SK-N-SH treated with all-trans-retinoic acid at 6 μM for 48 hours (cell line): ENCODE results near the gene TFPT.

ENCODE experiments used
- ATAC-seq: fragments of 200-7000 bp; cut with Tn5 transposase; 3 replicates; pipeline ENCODE4 v1.9.1; 2020; ENCODE audit warnings: mild to moderate bottlenecking, moderate library complexity
- ARNTL ChIP-seq: fragments of 450-650 bp; formaldehyde crosslinking; IDR thresholded peaks from 2 replicates; pipeline ENCODE4 v1.5.0; 2020; ENCODE audit warnings: low read depth, mild to moderate bottlenecking, moderate library complexity, borderline replicate concordance
- BACH2 ChIP-seq: fragments of 250-450 bp; sonication (Bioruptor Pico); IDR thresholded peaks from 2 replicates; pipeline ENCODE4 v1.9.0; 2021; ENCODE audit warnings: mild to moderate bottlenecking, borderline replicate concordance
- CSDC2 ChIP-seq: fragments of 250-450 bp; sonication (Bioruptor Pico); IDR thresholded peaks from 2 replicates; pipeline ENCODE4 v1.5.0; 2020; ENCODE audit warnings: mild to moderate bottlenecking, moderate library complexity
- GLIS3 ChIP-seq: fragments of 250-450 bp; sonication (Bioruptor Pico); IDR thresholded peaks from 2 replicates; pipeline ENCODE4 v1.5.0; 2020; ENCODE audit warnings: mild to moderate bottlenecking, moderate library complexity
- ISL1 ChIP-seq: fragments of 250-450 bp; sonication (Bioruptor Pico); IDR thresholded peaks from 2 replicates; pipeline ENCODE4 v2.1.2; 2022; ENCODE audit warnings: mild to moderate bottlenecking, moderate library complexity
- PPARA ChIP-seq: fragments of 250-450 bp; sonication (Bioruptor Pico); IDR thresholded peaks from 2 replicates; pipeline ENCODE4 v1.5.0; 2020; ENCODE audit warnings: mild to moderate bottlenecking, borderline replicate concordance
- RARB ChIP-seq: fragments of 250-450 bp; sonication (Bioruptor Pico); IDR thresholded peaks from 2 replicates; pipeline ENCODE4 v1.8.0; 2021; ENCODE audit warnings: mild to moderate bottlenecking, moderate library complexity
- SNAI2 ChIP-seq: fragments of 250-450 bp; sonication (Bioruptor Pico); IDR thresholded peaks from 2 replicates; pipeline ENCODE4 v1.5.0; 2020; ENCODE audit warnings: mild to moderate bottlenecking, moderate library complexity
- TCF4 ChIP-seq: fragments of 250-450 bp; sonication (Bioruptor Pico); IDR thresholded peaks from 2 replicates; pipeline ENCODE4 v1.8.0; 2021; ENCODE audit warnings: mild to moderate bottlenecking, moderate library complexity, borderline replicate concordance
- TOX ChIP-seq: fragments of 250-450 bp; sonication (Bioruptor Pico); IDR thresholded peaks from 2 replicates; pipeline ENCODE4 v1.8.0; 2021; ENCODE audit warnings: mild to moderate bottlenecking, moderate library complexity, borderline replicate concordance
- ZFP3 ChIP-seq: fragments of 250-450 bp; sonication (Bioruptor Pico); IDR thresholded peaks from 2 replicates; pipeline ENCODE4 v1.5.0; 2020; ENCODE audit warnings: mild to moderate bottlenecking, moderate library complexity
- ZNF565 ChIP-seq: fragments of 450-650 bp; formaldehyde crosslinking; conservative IDR thresholded peaks from 2 replicates; pipeline ENCODE4 v1.5.0; 2020; ENCODE audit warnings: low read depth, mild to moderate bottlenecking, moderate library complexity
- TF ChIP-seq, protein P1 (sequence below): fragments of 250-450 bp; sonication (Bioruptor Pico); IDR thresholded peaks from 2 replicates; pipeline ENCODE4 v1.8.0; 2020; ENCODE audit warnings: mild to moderate bottlenecking, moderate library complexity, borderline replicate concordance
- TF ChIP-seq, protein P2 (sequence below): fragments of 250-450 bp; sonication (Bioruptor Pico); IDR thresholded peaks from 2 replicates; pipeline ENCODE4 v1.8.0; 2021; ENCODE audit warnings: low read depth, mild to moderate bottlenecking, moderate library complexity, borderline replicate concordance
- TF ChIP-seq, protein P3 (sequence below): fragments of 250-450 bp; sonication (Bioruptor Pico); IDR thresholded peaks from 2 replicates; pipeline ENCODE4 v1.5.0; 2020; ENCODE audit warnings: mild to moderate bottlenecking, moderate library complexity
- TF ChIP-seq, protein P4 (sequence below): fragments of 250-450 bp; sonication (Bioruptor Pico); IDR thresholded peaks from 2 replicates; pipeline ENCODE4 v1.5.1; 2020; ENCODE audit warnings: low read depth, mild to moderate bottlenecking, moderate library complexity

Gene TFPT

DNA sequence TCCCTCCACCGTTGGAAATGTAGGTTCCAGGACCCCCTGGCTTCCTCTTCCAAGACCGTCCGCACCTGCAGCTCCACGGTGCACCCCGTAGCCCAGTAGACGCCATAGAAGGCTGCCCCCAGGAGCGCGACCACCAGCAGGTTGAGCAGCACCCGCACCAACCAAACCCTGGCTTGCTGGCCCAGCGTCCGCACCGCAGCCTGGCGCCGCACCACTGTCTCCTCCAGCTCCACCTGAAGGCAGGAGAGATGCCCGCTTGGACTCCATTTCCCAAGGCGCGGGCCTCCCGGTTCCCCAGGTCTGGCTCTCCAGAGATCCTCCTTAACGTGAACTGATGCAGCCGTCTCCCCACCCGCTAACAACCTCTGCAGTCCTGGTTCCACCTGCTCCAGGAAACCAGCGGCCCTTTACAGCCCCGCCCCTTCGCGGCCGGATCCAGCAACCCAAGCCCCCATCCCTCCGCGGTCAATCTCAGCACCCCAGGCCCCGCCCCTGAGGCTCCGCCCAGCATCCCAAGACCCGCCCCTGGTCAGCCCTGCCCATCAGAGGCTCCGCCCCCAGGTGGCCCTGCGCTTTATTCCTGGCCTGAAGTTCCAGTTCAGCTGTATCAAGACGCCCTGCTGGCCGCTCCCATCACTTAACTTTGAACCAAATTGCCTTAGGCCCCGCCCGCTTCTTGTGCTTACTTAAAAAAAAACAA is 49.1 kb upstream of the TFPT start:
- no peak for ATAC-seq
- TF ChIP-seq, protein P1, sequence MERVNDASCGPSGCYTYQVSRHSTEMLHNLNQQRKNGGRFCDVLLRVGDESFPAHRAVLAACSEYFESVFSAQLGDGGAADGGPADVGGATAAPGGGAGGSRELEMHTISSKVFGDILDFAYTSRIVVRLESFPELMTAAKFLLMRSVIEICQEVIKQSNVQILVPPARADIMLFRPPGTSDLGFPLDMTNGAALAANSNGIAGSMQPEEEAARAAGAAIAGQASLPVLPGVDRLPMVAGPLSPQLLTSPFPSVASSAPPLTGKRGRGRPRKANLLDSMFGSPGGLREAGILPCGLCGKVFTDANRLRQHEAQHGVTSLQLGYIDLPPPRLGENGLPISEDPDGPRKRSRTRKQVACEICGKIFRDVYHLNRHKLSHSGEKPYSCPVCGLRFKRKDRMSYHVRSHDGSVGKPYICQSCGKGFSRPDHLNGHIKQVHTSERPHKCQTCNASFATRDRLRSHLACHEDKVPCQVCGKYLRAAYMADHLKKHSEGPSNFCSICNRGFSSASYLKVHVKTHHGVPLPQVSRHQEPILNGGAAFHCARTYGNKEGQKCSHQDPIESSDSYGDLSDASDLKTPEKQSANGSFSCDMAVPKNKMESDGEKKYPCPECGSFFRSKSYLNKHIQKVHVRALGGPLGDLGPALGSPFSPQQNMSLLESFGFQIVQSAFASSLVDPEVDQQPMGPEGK, result no peak
- TF ChIP-seq GLIS3 (CRISPR knock-in tag), result no peak
- TF ChIP-seq, protein P2, sequence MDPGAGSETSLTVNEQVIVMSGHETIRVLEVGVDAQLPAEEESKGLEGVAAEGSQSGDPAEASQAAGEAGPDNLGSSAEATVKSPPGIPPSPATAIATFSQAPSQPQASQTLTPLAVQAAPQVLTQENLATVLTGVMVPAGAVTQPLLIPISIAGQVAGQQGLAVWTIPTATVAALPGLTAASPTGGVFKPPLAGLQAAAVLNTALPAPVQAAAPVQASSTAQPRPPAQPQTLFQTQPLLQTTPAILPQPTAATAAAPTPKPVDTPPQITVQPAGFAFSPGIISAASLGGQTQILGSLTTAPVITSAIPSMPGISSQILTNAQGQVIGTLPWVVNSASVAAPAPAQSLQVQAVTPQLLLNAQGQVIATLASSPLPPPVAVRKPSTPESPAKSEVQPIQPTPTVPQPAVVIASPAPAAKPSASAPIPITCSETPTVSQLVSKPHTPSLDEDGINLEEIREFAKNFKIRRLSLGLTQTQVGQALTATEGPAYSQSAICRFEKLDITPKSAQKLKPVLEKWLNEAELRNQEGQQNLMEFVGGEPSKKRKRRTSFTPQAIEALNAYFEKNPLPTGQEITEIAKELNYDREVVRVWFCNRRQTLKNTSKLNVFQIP (CRISPR knock-in tag), result no peak
- no peak for TF ChIP-seq CSDC2 (CRISPR knock-in tag)
- TF ChIP-seq TOX, result no peak
- no peak for TF ChIP-seq ZFP3 (CRISPR knock-in tag)

DNA sequence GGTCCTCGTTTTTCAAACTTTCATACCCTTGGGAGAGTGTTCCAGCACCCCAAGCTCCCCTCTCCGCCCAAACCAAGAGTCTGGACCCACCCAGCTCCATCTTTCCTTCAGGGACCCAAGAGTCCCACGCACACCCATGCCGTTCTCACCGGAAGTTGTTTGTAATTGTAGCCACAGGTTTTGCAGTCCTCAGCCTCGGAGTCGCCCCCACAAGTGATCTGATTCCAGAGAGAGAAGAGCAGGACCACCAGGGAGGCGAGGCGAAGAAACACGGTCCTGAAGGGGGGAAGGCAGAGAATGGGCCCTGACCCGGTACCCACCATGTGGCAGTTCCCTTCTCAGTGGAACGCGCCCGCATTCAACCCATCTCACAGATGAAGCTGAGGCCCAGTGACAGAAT is 47.4 kb upstream of the TFPT start:
- no peak for TF ChIP-seq SNAI2 (CRISPR knock-in tag)
- TF ChIP-seq ISL1 (CRISPR knock-in tag), result no peak
- ATAC-seq, result no peak

DNA sequence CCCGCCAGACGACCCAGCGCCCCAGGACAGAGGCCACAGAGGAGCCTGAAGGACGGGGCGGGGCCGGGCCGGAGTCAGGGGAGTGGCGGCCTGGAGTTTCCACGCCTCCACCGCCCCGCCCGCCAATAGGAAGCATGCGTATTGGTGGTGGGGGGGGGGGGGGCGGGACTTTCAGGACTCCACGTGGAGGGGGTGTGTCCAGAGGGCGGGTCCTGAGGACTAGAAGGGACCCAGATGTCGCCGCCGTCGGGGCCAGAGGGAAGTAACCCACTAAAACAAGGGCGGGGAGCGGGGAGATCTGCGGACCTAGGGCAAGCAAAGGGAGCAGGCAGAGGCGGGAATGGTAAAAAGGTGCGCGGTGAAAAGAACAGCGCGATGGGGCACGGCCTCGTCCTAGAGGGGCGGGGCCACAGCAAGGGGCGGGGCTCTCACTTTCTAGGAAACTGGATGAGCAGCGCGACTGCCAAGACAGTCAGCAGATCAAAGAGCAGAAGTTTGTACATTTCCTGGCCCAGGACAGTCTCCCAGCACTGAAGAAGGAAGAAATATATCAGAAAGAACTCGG is 46.9 kb upstream of the TFPT start:
- ATAC-seq, result peak; percentile 0; the same call in 1 of the 3 replicates
- TF ChIP-seq PPARA (no peak), BACH2 (CRISPR knock-in tag) (no peak), ISL1 (CRISPR knock-in tag) (no peak), ZNF565 (no peak), ARNTL (CRISPR knock-in tag) (no peak), GLIS3 (CRISPR knock-in tag) (no peak), TOX (no peak)
- TF ChIP-seq, protein P3, sequence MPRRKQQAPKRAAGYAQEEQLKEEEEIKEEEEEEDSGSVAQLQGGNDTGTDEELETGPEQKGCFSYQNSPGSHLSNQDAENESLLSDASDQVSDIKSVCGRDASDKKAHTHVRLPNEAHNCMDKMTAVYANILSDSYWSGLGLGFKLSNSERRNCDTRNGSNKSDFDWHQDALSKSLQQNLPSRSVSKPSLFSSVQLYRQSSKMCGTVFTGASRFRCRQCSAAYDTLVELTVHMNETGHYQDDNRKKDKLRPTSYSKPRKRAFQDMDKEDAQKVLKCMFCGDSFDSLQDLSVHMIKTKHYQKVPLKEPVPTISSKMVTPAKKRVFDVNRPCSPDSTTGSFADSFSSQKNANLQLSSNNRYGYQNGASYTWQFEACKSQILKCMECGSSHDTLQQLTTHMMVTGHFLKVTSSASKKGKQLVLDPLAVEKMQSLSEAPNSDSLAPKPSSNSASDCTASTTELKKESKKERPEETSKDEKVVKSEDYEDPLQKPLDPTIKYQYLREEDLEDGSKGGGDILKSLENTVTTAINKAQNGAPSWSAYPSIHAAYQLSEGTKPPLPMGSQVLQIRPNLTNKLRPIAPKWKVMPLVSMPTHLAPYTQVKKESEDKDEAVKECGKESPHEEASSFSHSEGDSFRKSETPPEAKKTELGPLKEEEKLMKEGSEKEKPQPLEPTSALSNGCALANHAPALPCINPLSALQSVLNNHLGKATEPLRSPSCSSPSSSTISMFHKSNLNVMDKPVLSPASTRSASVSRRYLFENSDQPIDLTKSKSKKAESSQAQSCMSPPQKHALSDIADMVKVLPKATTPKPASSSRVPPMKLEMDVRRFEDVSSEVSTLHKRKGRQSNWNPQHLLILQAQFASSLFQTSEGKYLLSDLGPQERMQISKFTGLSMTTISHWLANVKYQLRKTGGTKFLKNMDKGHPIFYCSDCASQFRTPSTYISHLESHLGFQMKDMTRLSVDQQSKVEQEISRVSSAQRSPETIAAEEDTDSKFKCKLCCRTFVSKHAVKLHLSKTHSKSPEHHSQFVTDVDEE, result no peak
- TF ChIP-seq, protein P2 (CRISPR knock-in tag), result no peak
- TF ChIP-seq, protein P4, sequence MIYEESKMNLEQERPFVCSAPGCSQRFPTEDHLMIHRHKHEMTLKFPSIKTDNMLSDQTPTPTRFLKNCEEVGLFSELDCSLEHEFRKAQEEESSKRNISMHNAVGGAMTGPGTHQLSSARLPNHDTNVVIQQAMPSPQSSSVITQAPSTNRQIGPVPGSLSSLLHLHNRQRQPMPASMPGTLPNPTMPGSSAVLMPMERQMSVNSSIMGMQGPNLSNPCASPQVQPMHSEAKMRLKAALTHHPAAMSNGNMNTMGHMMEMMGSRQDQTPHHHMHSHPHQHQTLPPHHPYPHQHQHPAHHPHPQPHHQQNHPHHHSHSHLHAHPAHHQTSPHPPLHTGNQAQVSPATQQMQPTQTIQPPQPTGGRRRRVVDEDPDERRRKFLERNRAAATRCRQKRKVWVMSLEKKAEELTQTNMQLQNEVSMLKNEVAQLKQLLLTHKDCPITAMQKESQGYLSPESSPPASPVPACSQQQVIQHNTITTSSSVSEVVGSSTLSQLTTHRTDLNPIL (CRISPR knock-in tag), result no peak
- TF ChIP-seq, protein P1, result no peak
- TF ChIP-seq, all 23 proteins: peak for 0

DNA sequence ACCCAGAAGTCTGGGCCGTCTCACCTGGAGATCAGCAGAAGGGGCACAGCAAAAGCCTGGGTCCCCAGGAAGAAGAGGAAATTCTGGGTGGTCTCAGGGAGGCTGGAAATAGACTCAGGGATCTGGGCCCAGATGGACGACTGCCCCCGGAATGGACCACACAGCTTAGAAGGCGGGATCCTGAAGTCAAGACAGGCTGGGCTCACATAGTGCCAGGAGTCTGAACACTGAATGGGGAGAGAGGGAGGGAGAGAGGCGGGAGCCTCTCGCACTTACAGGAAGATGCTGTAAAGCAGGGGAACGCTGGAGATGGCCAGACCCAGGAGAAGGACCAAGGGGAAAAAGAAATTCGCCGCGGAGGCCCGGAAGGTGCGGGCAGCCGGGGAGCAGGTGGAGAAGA is 45.4 kb upstream of the TFPT start:
- ATAC-seq, result no peak
- no peak for TF ChIP-seq BACH2 (CRISPR knock-in tag)
- no peak for TF ChIP-seq ZFP3 (CRISPR knock-in tag)
- TF ChIP-seq TCF4 (CRISPR knock-in tag), result no peak
- TF ChIP-seq ARNTL (CRISPR knock-in tag), result no peak
- no peak for TF ChIP-seq RARB (CRISPR knock-in tag)
- TF ChIP-seq, protein P1, result no peak
- TF ChIP-seq, protein P4 (CRISPR knock-in tag), result no peak
- TF ChIP-seq, protein P2 (CRISPR knock-in tag), result no peak
- TF ChIP-seq SNAI2 (CRISPR knock-in tag), result no peak
